Fibroblast of peridontal ligament (primary cell): ENCODE measurements around the gene UGT1A3.
"Not testable (repeated sequence)": the region's sequence is repeated elsewhere in the genome, so short reads cannot be mapped to it uniquely, and the experiment has no call there.

ENCODE experiments used
- DNase-seq: peaks from one replicate; pipeline ENCODE4 v3.0.0-alpha.2; 2010; ENCODE audit errors: extremely low read depth

The UGT1A3 gene

DNA sequence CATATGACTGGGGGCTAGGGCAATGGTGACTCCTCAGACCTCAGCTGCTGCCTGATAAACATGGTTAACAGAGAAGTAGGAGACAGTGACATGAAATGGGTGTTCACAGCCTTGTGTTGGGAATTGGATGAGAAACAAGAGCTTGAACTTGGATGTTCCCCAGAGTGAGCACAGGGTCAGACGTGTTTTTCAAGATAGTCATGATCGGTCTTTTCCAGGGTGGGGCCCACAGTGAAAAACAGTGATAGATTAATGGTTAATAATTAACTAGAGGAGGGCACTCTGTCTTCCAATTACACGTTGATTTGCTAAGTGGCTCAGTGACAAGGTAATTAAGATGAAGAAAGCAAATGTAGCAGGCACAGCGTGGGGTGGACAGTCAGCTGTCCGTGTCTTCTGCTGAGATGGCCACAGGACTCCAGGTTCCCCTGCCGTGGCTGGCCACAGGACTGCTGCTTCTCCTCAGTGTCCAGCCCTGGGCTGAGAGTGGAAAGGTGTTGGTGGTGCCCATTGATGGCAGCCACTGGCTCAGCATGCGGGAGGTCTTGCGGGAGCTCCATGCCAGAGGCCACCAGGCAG, at the start of gene UGT1A3:
Gene UGT1A3 (plus strand): TSS at position 320 of the 579 bp plus-strand sequence. CDS start 85 bp downstream, at position 405.
- DNase-seq: no peak

DNA sequence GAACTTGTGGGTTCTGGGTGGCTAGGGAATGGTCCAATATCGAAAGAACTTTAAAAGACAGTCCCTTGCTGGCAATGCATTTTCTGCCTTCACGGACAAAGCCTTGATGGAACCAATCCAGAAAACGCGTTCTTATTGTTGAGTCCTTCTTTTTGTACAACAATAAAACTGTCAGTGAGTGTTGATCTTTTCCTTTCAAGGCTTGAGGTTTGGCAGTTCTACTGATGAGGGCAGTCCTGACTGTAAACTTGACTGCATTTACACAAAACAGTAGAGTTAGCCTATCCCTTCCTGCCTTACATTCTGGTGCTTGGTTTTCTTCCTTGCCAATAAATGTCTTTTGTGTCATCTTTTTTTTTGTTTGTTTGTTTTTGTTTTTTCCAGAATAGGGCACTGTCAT, 49.6 kb upstream of the UGT1A3 start:
- no peak for DNase-seq

DNA sequence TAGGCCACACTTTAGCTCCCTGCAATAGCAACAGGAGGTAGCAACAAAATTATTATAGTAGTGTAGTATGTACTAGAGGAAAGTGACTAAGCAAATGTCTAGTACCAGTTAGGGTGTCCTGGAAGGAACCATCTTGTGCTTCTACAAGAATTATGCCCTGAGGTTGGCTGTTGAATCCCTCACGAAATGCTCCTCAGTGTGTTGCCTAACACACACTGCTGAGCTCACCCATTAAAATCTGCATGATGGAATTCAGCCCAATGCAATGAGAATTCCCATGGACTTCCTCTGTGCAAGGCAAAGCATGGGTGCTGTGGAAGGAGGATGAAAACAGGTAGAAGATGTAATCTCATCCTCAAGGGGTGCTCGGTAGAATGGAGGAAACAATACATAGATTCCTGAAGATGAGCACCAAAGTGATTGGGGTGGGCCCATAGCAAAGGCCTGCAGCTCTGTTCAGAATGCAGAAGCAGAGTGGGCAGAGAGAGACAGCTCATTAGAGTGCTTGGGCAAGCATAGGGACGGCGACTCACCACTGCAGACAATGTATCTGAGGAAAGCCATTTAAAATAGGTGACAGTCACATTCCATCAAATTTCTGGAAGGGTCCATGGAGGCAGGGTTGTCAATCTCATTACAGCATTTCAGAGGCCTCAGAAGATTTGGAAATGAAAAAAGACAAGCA, 48.3 kb upstream of the UGT1A3 start:
- DNase-seq: no peak

DNA sequence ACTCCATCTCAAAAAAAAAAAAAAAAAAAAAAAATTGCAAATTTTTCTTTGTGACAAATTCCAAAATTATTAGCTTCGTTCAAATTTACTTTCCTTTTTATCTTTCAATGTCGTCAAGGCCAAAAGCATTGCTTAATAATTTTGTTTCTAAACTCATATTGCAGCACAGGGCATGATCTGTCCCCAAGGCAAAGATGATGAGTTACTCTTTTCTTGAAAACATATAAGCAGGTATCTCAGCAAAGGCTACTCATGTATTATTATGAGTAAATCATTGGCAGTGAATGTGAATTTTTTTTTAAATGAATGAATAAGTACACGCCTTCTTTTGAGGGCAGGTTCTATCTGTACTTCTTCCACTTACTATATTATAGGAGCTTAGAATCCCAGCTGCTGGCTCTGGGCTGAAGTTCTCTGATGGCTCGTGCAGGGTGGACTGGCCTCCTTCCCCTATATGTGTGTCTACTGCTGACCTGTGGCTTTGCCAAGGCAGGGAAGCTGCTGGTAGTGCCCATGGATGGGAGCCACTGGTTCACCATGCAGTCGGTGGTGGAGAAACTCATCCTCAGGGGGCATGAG, 47.2 kb upstream of the UGT1A3 start, which contains the start of gene UGT1A7:
Gene UGT1A7 (plus strand): TSS at position 381 of the 579 bp plus-strand sequence. CDS start 37 bp downstream, at position 418.
- DNase-seq: no peak

DNA sequence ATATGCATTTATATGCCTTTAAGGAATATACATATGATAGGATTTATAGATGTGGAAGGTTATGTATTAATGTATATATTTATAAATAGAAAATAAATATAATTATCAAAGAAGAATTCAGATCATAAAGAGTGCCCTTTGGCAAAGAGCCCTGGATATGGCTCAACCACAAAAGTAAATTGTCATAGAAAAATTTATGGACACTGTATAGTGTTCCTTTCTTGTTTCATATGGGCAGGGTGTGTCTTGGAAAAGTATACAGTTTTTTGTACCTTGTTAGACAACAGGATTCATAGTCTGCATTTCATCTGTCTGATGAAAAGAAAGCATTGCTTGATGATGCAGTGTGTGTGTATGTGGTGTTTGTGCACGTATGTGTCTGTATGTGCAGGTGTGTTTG, 44.2 kb upstream of the UGT1A3 start:
- no peak for DNase-seq

DNA sequence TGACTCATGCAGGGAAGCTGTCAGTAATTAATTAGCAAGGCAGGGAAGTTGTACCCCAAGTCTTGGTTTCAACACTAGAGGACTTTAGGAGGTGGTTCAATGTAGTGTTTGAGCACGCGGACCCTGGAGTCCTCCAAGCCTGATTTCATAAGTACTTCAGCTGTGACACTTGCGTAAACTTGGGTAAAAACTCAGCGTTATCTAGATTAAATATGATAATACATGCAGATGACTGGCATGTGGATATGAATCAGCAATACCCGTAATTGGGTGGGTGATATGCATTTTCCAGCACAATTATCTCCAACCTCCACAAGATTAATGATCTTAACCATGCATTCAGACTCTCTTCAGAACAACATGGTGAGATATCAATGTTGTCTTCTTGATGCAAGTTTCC, 41.9 kb upstream of the UGT1A3 start:
- DNase-seq: no peak

DNA sequence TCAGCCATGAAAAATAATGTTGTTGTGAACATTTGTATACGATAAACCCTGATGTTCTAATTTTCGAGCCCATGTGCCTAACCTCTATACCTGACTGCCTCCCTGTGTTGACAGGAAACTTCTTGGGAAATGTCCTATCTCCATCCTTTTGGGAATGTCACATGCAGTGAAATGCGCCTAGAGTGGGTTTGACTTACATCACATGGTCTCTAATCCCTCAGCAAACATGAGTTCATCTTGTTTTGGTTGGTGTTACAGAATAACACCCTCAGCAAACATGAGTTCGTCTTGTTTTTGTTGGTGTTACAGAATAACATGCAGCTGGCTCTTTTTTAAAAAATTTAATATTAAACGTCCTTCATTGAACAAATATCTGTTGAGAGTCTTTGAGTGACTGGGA, 40.5 kb upstream of the UGT1A3 start:
- DNase-seq: no peak

DNA sequence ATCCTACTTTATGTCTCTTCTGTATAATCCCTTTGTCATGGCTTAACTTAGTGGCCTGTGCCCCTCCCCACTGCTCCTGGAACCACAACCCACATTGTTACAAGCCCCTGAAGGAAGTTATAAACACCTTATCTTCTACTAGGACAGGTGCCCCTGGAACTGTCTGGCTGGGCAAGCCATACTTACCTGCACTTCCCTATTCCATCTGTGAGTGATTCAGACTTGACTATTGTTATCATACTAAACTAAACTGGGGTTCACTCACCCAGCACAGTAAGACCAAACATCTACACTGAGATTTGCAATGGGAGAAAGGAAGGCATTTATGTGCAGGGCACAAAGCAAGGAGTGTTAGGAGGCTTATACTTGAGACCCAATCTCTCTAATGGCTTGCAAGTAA, 39.8 kb upstream of the UGT1A3 start:
- DNase-seq: no peak

DNA sequence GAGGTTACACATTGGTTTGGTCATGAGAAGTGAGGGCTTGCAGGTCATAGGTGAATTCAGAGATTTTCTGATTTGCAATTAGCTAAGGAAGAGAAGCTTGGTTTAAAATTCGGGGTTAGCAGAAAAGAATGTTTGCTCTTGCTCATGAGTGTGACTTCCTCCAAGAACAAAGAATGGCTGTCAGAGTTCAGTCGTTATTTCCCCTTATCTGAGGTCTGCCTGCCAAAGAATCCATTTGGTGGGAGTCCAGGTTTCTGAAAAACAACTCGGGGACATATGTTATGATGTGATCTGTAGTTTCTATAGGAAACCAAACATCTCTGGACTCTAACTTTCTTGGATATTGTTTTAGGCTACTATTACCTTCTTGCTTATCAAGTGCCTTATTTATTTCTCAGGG, 39.3 kb upstream of the UGT1A3 start:
- no peak for DNase-seq

DNA sequence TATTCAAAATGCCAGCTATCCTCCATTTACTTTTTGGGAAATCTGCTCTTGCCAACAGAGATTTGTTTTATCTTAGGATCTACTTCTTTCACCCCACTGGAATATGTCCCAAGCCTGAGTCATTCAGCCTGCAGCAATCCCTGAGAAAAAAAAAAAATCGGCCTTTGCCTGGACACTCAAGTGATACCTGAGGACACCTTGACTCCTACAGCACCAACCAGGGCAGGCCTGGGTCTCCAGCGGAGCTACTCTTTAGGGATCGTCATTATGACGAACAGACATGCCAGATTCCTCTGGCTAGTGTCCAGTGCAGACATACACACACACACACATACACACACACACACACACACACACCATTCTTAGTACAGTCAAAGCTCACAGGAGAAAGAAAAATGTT, 38.4 kb upstream of the UGT1A3 start:
- no peak for DNase-seq

DNA sequence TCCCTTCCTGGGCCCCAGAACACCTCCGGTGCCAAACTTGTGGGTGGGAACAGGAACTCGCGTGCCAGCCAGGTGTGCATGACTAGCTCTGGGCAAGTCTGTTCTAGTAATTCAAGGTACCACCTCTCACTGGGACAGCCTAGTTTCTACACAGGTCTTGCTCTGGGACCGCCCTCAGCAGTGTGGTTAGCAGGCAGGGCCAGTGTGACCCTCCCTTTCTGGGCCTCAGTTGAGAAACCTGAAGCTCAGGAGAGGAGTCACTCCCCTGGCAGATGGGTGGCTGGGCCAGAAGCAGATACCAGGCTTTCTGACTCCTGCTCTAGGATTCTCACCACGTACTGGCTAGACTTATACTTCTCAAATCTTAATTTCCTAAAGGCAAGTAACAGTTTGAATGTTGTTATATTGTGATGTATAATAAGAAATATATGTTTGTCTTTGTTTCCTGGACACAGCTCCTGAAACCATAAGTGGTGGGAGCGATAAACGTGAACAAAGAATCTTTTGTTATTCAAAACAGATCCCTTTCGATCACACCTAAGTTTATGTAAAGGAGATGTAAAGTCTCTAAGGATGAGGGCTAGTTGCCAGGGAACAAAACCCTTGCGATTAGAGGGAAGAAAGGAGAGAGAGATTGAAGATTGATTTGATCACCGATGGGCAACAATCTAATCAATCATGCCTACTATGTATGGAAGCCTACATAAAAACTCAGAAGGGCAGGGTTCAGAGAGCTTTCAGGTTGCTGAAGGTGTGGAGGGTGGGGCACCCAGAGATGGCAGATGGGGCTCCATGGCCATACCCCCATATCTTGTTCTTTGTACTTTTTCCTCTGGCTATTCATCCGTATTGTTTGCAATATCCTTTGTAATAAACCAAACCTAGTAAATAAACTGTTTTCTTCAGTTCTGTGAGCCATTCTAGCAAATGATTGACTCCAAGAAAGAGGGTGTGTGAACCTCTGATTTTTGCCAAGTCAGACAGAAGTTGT, 37.1 kb upstream of the UGT1A3 start:
- DNase-seq: no peak

DNA sequence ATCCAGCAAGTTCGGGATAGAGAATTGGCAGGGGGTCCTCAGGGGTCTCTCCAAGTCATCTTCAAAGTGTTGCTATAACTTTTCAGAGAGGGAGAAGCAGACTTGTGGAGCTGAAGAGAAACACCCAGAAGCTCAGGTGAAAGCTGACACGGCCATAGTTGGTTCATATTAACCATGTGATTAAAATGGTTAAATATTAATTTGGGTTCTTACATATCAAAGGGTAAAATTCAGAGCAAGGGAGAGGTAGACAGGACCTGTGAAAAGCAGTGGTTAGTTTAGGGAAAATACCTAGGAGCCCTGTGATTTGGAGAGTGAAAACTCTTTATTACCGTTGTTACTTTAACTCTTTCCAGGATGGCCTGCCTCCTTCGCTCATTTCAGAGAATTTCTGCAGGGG, 36.2 kb upstream of the UGT1A3 start, which contains the start of gene UGT1A6:
Gene UGT1A6 (plus strand): TSS at position 243 of the 400 bp plus-strand sequence. CDS start 115 bp downstream, at position 358.
- DNase-seq: no peak

DNA sequence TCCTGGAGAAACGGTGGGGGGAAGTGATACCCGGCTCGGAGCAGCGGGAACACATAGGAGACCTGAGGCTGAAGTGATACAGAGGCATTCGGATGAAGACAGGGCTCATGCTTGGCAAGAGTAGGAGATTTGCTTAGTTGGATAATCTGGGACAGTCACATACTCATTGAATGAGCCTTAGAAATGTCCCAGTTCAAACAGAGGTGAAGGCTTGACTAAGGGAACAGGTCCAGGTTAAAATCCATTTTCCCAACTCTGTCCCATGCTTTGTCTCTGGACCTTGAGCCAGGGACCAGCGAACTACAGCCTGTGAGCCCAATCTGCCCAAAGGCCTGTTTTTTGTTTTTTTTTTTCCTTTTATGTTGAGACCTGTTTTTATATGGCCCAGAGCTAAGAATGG, 34.9 kb upstream of the UGT1A3 start:
- no peak for DNase-seq

DNA sequence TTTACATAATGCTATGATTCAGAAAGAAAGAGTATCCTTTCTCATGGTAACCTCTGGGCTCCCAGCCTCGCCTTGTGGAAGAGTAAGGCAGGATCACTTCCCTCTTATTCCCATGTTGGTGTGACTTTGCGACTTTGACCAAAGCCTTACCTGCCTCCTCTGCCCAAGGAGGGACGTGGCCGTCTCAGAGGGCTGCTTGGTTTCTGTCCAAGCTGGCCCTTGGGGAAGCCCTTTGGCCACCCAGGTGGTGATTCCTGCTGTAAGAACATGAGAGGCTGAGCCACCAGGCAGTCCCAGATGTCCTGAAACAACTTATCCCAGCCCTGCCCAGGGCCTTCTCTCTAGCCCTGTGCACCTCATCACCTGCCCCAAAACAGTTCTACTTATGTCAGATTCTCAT, 30.1 kb upstream of the UGT1A3 start:
- DNase-seq: no peak

DNA sequence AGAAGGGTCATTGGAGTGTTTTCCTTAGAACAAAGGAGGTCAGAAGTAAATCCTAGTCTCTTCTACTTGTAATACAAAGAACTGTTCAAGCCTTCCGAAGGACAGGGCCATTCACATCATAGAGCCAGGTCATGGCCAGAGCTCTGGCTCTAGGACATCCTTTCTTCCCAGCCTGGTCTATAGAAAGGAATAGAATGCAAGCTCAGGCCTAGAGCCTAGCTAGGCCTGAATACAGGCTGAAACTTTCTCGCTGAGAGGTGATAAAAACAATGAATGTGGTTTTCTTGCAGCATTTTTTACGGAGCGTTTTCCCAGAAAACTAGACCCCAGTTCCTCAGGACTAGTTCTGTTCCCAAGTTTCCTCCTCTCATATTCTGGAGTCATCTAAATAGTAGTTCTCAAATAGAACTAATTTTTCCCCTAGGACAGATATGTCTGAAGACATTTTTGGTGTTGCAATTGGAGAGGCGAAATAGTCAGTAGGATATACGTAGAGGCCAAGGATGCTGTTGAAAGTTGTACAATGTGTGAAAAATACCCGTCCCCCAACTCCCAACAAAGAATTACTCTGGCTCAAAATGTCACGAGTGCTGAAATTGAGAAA, 29.3 kb upstream of the UGT1A3 start:
- no peak for DNase-seq

DNA sequence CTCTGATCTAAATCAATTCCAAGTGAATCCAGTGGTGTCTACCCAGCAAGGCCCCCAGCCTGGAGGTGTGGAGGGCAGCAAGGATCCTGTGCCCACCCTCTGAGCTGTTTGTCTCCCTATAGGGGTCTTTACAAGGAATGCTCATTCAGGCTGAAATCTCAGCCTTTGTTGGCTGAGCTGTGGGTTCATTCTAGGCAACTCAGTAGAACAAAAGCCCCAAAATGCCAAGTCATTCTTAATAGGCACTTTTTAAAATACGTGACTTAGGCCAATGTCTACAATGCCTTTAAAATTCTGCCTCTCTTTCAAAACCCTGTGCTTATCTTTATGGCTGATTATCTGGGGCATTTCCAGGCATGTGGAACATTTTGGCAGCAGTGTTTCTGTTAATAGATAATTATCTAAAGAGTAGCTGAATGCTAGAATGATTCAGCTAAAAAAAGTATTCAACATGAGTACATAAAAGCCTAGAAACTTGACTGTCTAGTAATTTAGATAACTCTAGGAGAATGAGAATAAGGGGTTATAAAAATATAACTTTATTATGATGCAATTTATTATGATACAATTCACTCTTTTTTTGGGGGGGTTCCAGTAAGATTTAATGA, 28.7 kb upstream of the UGT1A3 start:
- peak; percentile 83 for DNase-seq

DNA sequence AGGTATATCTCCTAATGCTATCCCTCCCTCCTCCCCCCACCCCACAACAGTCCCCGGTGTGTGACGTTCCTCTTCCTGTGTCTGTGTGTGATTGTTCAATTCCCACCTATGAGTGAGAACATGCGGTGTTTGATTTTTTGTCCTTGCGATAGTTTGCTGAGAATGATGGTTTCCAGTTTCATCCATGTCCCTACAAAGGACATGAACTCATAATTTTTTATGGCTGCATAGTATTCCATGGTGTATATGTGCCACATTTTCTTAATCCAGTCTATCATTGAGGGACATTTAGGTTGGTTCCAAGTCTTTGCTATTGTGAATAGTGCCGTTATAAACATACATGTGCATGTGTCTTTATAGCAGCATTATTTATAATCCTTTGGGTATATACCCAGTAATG, 28.0 kb upstream of the UGT1A3 start:
- not testable (repeated sequence) for DNase-seq

DNA sequence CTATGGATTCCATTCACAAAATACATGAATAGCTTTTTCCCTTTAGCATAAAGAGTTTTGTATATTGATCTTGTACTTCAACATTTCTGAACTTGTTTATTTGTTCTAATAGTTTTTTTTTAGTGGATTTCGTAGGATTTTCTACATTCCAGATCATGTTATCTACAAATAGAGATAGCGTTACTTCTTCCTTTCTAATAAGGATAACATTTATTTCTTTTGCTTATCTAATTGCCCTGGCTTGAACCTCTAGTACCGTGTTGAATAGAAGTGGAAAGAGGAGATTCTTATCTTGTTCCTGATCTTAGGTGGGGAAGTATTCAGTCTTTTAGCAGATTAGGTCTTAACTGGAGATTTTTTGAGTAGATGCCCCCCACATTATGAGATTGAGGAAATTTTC, 26.6 kb upstream of the UGT1A3 start:
- no peak for DNase-seq

DNA sequence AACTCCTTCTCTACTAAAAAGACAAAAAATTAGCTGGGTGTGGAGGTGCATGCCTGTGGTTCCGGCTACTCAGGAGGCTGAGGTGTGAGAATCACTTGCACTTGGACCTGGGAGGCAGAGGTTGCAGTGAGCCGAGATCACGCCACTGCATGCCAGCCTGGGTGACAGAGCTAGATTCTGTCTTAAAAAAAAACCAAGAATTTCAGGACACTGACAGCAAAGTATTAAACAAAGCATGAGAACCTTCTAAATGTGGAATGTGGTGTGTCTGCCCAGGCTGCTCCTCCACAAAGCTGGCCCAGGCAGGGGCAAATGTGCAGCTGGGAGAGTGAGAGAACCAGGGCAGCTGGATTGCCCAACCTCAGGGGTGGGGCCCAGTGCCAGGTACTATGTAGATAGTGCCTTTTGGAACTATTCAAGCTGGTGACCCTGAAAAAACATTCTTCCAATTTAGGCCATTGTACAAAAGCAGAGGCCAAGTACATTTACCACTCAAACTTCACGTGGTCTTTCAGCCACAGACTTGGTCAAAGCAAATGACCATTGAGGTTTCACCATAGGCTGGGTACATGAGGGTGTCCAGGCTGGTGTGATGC, 22.8 kb upstream of the UGT1A3 start:
- DNase-seq: peak; percentile 9

DNA sequence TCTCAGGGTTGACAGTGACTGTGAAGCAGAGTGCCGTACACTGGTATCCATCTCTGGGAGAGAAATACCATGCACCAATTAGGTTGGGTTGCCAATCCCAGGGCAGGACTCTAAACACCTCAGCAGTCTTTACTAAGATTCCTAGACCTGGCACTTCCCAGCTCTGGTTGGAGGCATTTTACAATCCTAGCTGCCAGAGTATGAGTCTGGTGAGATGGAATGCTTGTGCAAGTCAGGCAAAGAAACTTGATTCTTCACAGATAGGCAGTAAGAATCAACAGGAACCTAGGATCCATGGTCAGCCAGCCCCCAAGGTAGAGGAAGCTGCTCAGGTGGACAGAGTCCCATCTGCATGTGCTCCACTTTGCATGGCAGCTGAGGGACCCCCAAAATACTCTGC, 22.1 kb upstream of the UGT1A3 start:
- peak; percentile 53 for DNase-seq
